Peyer's patch (tissue), 4 donors: ENCODE measurements around the gene COL28A1. TPM values are rescaled to one million over a fixed set of nuclear protein-coding genes. Genes with fewer than 3 reads are reported as not detected.

Experiments
- DNase-seq, 3 donors: peaks; one replicate each; pipeline ENCODE4 v3.0.0-alpha.2; 2017 to 2019
- H3K27ac ChIP-seq, 4 donors: fragments of 200-600 bp; sonication (generic); one replicate each; pipeline ENCODE4 v1.5.1; 2016 to 2019
- H3K27me3 ChIP-seq, 2 donors: fragments of 200-600 bp; sonication (generic); one replicate each; pipeline ENCODE4 v1.5.1; 2019
- H3K36me3 ChIP-seq, 3 donors: fragments of 200-600 bp; sonication (generic); one replicate each; pipeline ENCODE4 v1.5.1; 2016 to 2019
- H3K4me1 ChIP-seq, 4 donors: fragments of 200-600 bp; sonication (generic); one replicate each; pipeline ENCODE4 v1.5.1; 2016 to 2019
- H3K4me3 ChIP-seq, 4 donors: fragments of 200-600 bp; sonication (generic); 1 replicate in 3 of 4; 2 replicates in 1 of 4; pipeline ENCODE4 v1.5.1; 2016 to 2019; ENCODE audit warnings: mild to moderate bottlenecking in 1 of 4
- H3K9me3 ChIP-seq, 4 donors: fragments of 200-600 bp; sonication (generic); one replicate each; pipeline ENCODE4 v1.5.1; 2016 to 2019; ENCODE audit warnings: mild to moderate bottlenecking in 1 of 4
- POLR2A ChIP-seq, 2 donors: fragments of 450-650 bp; IDR thresholded peaks; one replicate each; pipeline ENCODE4 v1.5.1; 2017; ENCODE audit warnings: antibody characterized with exemption in 2 of 2, mild to moderate bottlenecking in 2 of 2, moderate library complexity in 2 of 2
- total RNA-seq, 4 donors: library from RNA; depleted of rRNA; stranded (reverse); fragments of >200 nt; gene quantifications; one replicate each; pipeline ENCODE4 v1.1.0, GENCODE V29; 2016
- TF ChIP-seq, protein P1 (sequence below), 6 experiments: fragments of 450-650 bp in 4 of 6; fragments of 200-600 bp in 2 of 6; sonication (generic) in 1 of 6; IDR thresholded peaks; one replicate each; pipeline ENCODE4 v1.5.1; 2017 to 2019; ENCODE audit warnings: antibody characterized with exemption in 6 of 6, mild to moderate bottlenecking in 3 of 6, moderate library complexity in 1 of 6

COL28A1 gene
- total RNA-seq, 4 donors from 2014 or later, result 1.4 to 5.8 (median 1.9) TPM

DNA sequence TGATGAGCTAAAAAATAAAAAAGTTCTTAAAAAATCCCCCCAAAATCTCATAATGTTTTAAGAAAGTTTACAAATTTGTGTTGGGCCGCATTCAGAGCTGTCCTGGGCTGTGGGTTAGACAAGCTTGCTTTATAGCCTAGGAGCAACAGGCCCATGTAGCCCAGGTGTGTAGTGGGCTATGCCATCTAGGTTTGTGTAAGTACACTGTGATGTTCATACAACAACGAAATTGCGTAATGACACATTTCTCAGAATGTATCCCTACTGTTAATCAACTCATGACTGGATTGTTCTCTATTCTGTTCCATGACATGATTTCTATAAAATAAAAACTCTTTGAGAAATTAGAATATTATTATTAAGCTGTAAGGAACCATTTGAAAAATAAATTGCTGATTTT, 44.0 kb upstream of the COL28A1 start:
- no peaks in the 10 kb centered on the region for H3K27me3 ChIP-seq
- H3K27ac ChIP-seq, result no peak overlapping the region
- H3K4me1 ChIP-seq, result no peaks in the 10 kb centered on the region
- no peak overlapping the region for H3K4me3 ChIP-seq
- TF ChIP-seq POLR2A (IDR thresholded peaks at IDR 0.05), result no peak
- TF ChIP-seq, protein P1, sequence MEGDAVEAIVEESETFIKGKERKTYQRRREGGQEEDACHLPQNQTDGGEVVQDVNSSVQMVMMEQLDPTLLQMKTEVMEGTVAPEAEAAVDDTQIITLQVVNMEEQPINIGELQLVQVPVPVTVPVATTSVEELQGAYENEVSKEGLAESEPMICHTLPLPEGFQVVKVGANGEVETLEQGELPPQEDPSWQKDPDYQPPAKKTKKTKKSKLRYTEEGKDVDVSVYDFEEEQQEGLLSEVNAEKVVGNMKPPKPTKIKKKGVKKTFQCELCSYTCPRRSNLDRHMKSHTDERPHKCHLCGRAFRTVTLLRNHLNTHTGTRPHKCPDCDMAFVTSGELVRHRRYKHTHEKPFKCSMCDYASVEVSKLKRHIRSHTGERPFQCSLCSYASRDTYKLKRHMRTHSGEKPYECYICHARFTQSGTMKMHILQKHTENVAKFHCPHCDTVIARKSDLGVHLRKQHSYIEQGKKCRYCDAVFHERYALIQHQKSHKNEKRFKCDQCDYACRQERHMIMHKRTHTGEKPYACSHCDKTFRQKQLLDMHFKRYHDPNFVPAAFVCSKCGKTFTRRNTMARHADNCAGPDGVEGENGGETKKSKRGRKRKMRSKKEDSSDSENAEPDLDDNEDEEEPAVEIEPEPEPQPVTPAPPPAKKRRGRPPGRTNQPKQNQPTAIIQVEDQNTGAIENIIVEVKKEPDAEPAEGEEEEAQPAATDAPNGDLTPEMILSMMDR (IDR thresholded peaks at IDR 0.05), result no peak
- H3K9me3 ChIP-seq, result no peaks in the 10 kb centered on the region
- H3K36me3 ChIP-seq, result no peaks in the 10 kb centered on the region
- DNase-seq, result no peak

GRCh38 chr7:7577888-7578287, 42.2 kb upstream of the COL28A1 start:
- no peak for DNase-seq
- H3K4me1 ChIP-seq, result no peaks in the 10 kb centered on the region
- H3K9me3 ChIP-seq, result no peaks in the 10 kb centered on the region
- H3K27ac ChIP-seq, result no peak overlapping the region
- no peak overlapping the region for H3K4me3 ChIP-seq
- no peaks in the 10 kb centered on the region for H3K27me3 ChIP-seq
- H3K36me3 ChIP-seq, result no peaks in the 10 kb centered on the region
- TF ChIP-seq POLR2A (IDR thresholded peaks at IDR 0.05), result no peak
- TF ChIP-seq, protein P1 (IDR thresholded peaks at IDR 0.05), result no peak

- no peak for DNase-seq
- no peak overlapping the region for H3K27ac ChIP-seq
- no peak overlapping the region for H3K4me3 ChIP-seq
- no peaks in the 10 kb centered on the region for H3K9me3 ChIP-seq
- TF ChIP-seq POLR2A (IDR thresholded peaks at IDR 0.05), result no peak
- H3K27me3 ChIP-seq, result no peaks in the 10 kb centered on the region
- H3K4me1 ChIP-seq, result no peaks in the 10 kb centered on the region
- H3K36me3 ChIP-seq, result no peaks in the 10 kb centered on the region
These were observed 40.7 kb upstream of the COL28A1 start for GRCh38 chr7:7576344-7576743.

- Histone ChIP-seq H3K27ac (no peak overlapping the region), H3K36me3 (no peaks in the 10 kb centered on the region), H3K4me1 (peaks cover 0 to 9% (median 0%) of the 10 kb centered on the region in 4 donors), H3K27me3 (no peaks in the 10 kb centered on the region), H3K4me3 (no peak overlapping the region), H3K9me3 (no peaks in the 10 kb centered on the region)
- no peak for TF ChIP-seq POLR2A (IDR thresholded peaks at IDR 0.05)
- TF ChIP-seq, protein P1 (IDR thresholded peaks at IDR 0.05), result no peak
- no peak for DNase-seq
These were observed 38.0 kb upstream of the COL28A1 start for GRCh38 chr7:7573701-7574100.

- no peak overlapping the region for H3K27ac ChIP-seq
- TF ChIP-seq, protein P1 (IDR thresholded peaks at IDR 0.05), result no peak
- no peaks in the 10 kb centered on the region for H3K27me3 ChIP-seq
- H3K4me1 ChIP-seq, result peaks cover 0 to 20% (median 6%) of the 10 kb centered on the region in 4 donors
- no peaks in the 10 kb centered on the region for H3K9me3 ChIP-seq
- H3K36me3 ChIP-seq, result no peaks in the 10 kb centered on the region
- DNase-seq, result no peak
- no peak overlapping the region for H3K4me3 ChIP-seq
These were observed 34.9 kb upstream of the COL28A1 start for GRCh38 chr7:7570584-7570983.

GRCh38 chr7:7569615-7570014, 33.9 kb upstream of the COL28A1 start:
- peak overlapping the region in 2 of 4 donors; percentile 95 to 97 for H3K27ac ChIP-seq
- no peaks in the 10 kb centered on the region for H3K27me3 ChIP-seq
- H3K4me1 ChIP-seq, result peaks cover 0 to 20% (median 6%) of the 10 kb centered on the region in 4 donors
- no peaks in the 10 kb centered on the region for H3K9me3 ChIP-seq
- TF ChIP-seq, protein P1 (IDR thresholded peaks at IDR 0.05), result no peak
- no peak for TF ChIP-seq POLR2A (IDR thresholded peaks at IDR 0.05)
- H3K4me3 ChIP-seq, result peak overlapping the region in 2 of 4 donors; percentile 0 to 6
- DNase-seq, result peak in 2 of 3 donors; percentile 43 to 50
- H3K36me3 ChIP-seq, result no peaks in the 10 kb centered on the region
